NCI-H446 treated with DMSO at 0.1 percent for 48 hours (cell line): Measurements from ENCODE around the gene CADPS.

ENCODE experiments used
- DNase-seq: peaks from one replicate; lab custom pipeline; 2025; lab: John Stamatoyannopoulos, UW

CADPS gene

DNA sequence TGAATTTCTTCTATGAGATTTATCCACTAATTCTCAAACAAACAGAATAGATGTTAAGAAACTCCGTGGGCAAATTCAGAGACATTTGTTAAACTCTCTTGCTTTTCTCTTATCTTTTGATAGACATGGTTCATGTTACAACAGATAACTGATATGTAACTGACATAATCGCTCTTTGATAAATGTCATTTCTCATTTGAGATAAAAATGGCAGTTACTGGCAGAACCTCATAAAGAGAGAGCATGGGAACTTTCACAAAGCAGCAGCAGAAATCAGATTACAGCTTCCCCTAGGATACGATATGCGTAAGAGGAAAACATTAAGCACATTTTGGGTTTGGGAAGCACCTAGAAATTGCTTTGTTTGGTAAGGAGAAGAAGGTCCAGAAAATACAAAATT is 126.1 kb downstream of the CADPS start:
- DNase-seq: no peak

DNA sequence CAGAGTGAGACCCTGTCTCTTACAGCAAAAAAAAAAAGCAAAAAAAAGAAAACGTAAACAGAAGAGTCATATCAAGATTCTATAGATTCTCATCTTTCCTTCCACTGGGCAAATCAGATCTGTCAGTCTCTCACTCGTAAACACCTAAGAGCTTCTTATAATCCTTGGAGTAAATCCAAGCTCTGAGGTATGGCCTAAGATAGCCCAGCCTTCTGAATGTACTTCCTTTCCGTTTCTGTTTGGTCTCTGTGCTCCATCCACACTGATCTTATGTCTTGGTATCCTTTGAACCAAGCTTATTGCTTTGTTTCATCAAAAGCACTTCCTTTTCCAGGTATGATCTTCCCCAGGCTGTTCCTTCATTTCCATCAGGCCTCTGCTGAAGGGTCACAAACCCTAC is 137.8 kb downstream of the CADPS start:
- DNase-seq: no peak

DNA sequence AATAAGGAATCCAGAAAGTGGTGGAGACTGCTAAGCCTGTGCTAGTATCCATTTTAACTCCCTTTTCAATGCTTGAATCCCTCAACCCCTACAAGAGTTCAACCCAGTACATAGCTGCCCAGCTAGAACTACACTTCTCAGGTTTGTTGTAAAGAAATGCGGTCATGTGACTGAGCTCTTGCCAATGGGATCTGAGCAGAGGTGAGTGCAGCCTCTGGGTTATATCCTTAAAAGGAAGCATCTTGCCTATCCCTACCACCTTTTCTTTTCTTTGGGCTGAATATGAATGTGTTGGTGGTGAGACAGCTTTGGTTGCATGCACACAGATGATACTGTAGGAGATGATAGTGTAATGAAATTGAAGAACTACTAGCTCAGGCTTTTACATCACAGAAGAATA is 139.7 kb downstream of the CADPS start:
- no peak for DNase-seq

DNA sequence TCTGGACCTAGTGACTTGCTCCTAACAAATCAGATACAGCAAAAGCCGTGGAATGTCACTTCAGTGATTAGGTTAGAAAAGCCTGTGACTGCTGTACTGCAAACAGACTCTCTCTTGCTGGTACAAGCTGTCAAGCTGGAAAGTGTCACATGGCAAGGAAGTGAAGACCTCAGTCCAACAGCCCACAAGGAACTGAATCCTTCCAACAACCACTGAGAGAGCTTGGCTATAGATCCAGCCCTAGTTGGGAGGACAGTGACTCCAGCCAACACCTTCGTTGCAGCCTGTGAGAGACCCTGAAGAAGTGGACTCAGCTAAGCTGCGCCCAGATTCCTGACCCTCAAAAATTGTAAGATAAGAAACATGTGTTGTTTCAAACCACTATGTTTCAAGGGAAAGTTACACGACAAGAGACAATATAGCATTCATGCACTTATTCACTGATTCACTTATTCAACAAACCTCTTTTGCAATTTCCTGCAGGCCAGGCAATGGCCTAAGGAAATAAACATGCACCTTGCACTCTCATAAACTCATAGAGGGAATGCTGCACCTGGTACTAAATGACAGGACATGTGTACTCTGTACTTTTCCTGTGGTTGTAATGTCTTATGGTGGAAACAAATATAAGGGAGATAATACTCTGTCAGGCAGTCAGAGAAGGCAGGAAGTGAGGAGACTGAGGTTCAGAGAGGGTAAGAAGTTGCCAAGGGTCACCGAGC is 142.9 kb downstream of the CADPS start:
- DNase-seq: no peak

DNA sequence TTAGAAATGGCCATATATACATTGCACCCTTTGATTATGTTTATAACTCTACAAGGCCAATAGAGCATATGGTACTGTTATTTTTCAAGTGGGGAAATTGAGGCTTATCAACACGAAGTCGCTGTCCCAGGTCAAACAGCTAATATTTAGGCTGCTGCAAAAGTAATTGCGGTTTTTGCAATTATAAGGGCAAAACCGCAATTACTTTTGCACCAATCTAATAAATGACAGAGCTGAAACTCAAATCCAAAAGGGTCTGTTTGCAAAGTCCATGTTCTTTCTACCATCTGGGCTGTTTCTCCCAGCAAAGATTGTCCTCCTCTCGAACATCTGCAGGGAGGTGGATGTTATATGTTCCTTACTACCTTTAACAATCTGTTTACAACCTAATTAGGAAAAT is 147.2 kb downstream of the CADPS start:
- DNase-seq: no peak

DNA sequence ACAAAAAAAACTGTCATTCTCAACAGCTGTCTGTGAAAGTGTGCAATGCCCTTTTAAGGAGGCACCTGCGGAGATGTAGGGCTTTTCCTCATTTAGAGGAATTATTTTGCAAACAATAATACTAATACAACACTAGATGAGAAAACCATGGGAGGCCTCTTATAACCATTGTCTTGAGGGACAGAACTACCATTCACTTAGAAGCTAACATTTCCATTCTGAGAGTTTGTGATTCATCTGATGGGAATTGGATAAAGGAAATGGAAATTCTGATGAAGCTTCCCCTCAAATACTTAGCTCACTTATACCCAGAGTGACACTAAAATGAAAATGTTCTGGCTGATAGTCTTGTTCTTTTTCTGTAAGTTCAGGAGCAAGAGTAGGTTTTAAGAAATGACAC is 147.7 kb downstream of the CADPS start:
- no peak for DNase-seq

DNA sequence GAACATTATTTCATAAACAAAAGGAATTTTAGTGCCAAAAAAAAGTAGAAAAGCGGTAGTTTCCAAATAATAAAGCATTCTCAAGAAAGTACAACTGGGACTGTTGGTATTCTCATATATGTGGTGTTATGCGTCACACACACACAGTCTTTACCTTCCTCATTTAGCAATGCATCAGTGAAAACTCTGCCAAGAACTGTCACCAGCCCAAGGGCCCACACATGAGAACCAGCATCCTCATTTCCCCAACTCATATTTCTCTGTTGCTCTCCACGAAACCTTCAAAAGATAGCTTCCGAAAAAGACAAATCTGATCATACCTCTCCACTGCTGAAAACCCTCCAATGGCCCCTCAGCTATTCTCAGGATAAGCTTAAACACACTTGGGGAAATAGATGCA is 150.7 kb downstream of the CADPS start:
- no peak for DNase-seq

DNA sequence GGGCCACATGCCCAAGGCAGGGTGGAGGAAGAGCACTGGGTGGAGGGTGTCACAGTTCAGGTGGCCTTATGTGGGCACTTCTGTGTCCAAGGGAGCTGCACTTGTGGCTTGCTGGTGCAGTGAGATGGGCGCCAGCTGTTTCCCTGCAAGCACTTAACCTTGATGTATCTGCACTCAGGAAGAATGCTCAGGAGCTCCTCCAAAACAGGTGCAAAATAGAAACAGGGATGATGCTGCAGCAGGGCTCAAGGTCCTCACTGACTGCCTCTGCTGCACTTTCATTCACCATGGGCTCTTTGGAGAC is 151.3 kb downstream of the CADPS start:
- no peak for DNase-seq

DNA sequence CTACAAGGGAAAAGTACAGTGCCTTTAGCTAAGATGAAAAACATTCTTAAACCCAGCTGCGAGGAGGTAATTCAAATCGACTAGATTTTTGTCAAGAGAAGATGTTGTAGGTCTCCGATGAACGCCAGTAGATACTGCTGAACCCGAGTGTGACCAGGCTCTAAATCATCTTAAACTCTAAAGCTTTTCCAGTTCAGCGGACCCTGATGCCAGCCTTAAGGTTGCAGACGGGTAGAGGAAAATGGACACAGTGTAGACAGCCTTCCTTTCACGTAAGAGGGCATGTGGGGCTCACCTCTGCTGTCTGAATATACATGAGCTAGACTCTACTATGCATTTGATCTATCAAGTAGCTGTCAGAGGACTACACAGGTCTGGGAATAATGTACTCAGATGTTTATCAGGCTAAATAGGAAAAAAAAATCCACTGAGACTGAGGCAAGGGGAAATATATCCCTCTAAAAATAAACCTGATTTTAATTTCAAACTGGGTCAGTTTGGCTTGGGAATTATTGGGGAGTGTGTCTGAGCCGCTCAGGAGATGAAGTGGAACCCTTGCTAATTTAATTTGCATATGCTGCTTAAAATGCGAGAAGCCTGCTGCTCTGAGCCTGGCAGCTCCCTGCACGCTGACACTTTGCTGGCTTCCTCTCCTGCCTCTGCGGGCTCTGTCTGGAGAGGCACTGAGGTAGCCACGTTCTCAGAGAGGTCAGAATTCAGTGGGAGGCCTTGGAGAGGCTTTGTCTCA is 151.9 kb downstream of the CADPS start:
- no peak for DNase-seq

DNA sequence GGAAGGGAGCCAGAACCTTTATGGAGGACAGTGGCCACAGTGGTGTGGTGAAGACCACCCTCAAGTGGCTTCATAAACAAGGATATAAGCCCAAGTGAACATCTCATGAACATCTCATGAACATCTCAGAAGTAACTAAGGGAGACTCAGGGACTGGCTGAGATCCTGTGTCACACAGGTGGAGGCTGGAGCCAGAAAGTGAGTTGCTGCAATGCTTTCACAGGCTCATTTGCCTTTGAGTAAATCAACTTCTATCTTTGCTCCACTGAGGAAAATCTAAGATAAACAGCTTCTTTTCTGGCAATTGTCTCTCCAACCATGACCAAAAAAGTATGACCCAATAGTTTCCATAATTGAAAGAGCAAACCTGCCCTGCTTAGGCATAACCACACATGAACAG is 152.9 kb downstream of the CADPS start:
- DNase-seq: no peak

DNA sequence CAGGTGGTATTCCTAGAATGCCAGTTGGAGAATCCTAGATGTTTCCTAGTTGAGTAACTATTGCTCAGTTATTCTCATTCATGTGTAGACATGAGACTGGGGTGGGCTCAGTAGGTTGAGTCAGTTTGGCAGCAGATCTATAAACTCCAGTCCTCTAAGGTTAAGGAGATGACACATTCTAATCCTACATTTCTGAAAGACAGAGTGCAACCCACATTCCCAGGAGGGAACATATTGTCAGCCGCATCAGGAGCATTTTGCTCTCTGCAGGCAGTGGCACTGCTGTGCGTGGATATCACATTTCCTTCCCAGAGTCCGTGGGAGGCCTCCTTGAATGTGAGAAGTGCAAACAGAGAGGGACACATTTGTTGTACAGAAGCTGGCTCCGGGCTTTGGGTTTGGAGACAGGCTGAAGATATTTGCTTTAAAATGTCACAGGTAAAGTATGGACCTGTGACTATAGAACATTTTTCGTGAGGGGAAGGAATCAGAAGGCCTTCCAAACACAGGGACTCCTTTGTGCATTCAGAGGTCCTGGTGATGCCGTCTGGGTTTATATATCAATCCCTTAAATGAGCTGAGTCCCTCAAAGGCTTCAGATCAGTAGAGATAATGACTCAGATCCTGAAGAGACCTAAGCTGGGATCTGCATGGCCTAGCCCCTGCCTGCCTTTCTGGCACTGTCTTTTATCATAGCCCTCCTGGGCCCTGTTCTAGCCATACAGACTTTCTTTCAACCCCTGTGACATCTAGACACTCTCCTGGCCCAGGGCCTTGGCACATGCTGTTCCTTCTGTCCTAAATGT is 156.5 kb downstream of the CADPS start:
- DNase-seq: no peak

DNA sequence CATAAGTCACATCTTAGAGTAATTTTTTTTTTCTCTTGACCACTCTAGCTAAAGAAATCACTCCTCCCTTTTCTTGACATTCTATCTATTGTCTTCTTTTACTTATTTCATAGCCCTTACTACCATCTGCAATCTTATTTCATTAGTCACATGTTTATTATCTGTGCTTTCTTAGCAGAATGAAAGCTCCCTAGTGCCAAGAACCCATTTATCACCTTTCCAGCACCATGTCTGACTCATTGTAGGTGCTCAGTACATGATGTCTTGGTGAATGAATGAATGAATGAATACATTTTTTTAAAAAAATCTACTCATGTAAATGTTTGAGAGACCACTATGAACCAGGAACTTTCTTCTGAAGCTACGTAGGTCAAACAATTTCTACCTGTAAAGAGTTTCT is 157.2 kb downstream of the CADPS start:
- DNase-seq: no peak

DNA sequence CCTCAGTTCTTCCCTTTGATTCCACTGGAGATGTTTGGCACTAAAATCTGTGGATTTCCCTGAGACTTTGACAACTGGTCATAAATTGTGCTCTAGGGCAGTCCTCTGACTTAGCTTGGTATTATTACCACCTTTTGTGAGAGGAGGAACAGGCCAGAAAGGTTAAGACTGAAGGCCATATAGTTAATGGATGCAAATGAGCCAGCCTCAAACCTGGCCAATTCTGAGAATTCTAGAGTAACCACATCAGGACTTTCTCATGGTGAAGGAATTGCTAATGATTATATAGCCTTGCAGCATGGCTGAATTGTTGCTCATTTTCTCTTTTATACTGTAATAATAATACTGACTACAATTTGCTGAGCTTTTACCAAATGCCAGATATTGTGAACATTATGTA is 162.5 kb downstream of the CADPS start:
- DNase-seq: no peak

DNA sequence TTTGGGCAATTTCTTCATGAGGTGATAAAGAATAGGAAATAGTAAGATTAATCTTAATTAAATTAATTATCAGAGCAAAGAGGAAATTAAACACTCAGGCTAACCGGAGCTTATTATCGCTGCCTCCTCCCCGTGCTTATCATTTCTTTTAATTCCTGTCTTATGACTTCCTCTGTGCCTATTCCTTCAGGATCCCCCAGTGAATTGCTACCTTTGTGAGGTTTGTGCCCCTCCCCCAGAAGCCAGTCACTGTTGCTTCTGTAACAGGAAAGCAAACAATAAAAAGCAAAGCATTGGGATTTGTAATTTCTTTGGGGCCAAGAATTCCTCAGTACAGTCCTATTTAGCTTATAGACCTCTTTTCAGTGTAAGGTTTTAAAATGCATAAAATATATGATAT is 164.5 kb downstream of the CADPS start:
- no peak for DNase-seq

DNA sequence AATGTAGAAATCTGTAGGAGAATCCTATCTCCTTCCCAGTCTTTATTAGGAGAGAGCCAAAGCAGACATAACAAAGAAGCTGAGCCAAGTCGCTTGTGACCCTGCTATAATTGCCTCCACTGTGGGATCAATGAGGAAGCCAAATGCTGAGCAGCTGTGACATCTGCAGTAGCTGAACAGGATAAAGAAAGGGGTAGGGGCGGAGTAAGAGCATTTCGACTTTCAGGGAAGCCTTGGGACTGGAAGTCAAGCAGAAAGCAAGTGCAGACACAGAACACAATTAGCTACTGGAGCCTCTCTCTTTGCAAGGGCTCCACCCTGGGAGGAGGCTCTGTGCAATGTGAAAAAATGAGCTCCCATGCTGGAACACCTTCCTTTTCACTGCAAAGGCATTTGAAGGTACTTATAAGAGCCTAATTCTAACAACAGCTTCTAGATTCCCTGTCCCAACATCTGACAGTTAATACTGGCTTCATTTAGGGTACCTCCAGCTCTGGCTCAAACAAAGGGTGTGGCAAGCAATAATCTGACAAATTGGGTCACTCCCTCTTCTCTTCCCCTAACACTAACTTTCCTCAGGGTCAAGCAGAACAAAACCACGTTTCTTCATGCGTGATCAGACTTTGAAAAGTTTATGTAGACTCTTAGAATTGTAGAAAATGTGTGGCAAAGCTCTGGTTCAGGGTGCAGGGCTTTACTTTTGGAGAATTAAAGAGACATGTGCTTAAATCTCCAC is 166.4 kb downstream of the CADPS start:
- no peak for DNase-seq

DNA sequence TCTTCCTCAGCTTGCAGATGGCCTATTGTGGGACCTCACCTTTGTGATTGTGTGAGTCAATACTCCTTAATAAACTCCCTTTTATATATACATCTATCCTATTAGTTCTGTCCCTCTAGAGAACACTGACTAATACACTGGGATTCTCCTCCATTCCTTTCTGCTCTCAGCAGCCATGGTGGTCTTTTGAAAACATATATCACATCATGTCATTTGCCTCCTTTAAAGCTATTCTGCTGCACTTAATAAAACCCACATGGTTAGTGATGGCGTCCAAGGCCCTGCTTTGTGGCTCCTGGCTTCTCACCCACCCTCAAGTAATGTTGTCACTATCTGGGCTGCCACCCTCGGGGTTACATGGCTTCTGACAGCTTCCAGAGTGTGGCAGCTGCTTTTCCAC is 169.5 kb downstream of the CADPS start:
- no peak for DNase-seq

DNA sequence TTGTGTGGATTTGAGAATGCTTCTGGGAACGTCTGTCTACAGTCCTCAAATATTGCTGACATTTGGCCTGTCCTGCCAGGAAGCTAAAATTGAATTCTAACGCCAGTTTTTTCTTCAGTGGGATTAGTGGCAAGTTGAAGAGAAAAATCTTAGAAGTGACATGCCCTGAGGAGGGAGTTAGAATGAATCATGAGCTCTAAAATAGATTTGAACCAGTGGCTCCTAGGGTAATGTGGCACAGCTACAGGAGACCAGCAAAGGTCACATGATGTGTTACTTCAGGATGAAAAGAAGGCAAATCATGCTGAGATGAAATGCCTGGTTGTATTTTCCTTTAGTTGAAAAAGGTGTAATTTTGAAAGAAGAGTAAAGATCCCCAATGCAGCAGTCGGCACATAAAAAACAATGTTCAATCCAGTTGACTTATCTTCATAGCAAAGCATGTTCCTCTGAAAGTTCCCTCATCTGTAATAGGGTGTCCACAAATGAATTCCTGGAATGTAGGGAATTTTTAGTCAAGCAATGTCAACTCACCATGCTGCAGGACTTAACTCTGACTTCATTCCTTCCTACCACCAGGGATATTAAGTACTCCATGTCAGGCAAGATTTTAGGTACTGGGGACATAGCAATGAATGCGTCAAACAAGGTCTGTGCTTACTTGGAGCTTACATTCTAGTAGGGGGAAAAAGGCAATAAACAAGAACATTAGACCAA is 171.6 kb downstream of the CADPS start:
- no peak for DNase-seq

DNA sequence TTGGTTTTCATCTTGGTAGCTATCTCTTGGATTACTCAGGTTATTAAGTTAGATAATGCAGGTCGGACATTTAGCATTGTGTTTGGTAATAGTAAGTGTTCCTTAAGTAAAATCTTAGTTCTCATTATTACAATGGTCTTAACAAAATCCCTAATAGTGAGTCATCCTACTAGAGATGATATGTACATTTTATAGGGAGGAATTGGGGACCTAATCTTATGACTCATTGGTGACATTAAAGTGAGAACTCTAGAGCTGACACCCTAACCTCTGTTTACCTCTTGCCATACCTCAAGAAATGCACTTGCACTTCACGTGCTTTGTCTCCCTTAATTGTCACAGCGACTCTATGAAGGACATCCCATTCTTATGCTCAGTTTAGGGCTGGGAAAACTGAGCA is 174.9 kb downstream of the CADPS start:
- no peak for DNase-seq

DNA sequence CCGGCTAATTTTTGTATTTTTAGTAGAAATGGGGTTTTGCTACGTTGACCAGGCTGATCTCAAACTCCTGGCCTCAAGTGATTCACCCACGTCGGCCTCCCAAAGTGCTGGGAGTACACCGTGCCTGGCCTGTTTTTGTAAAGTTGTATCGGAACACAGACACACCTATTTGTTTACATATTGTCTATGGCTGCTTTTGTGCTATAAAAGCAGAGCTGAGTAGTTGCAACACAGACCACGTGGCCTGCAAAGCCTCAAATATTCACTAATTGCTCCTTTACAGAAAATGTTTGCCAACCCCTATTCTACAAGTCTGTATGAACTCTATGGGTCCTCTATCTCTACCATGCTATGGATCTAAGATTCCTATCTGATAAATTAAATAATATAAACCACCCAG is 175.5 kb downstream of the CADPS start:
- DNase-seq: no peak

DNA sequence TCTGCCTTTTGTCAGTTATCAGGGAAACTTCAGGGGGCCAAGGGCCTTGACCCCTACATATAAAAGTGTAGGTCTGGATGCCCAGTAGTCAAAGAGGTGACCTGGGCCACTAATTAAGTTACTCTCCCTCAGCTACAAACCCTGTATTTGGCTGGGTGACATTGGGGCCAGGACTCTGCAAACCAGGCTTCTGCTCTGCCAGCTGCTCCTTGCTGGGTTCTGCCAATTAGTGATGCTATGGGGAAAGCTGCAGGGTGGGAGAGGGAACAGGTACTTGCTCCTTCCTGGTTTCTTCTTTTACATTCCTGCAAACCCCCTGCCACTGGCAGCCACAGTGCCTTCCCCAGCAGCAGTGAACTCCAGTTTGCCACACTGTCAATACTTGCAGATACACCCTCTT is 179.2 kb downstream of the CADPS start:
- DNase-seq: no peak

DNA sequence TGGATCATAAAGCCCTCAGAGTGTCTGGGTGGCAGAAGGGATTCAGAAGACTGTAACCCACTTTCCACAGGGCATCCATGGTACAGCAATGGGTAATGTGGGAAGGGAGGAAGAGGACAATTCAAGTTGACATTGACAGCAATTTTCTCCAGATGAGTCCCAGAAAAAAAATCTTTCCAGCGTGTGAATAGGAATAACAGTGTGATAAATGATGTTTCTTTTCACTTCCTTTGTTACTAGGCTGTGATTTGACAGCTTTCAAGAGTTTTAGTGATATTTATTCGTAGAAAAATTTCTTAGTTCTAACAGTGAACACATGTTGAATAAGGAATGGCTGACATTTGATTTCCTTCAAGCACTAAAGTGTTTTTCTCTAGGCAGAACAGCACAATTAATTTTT is 186.4 kb downstream of the CADPS start:
- no peak for DNase-seq

DNA sequence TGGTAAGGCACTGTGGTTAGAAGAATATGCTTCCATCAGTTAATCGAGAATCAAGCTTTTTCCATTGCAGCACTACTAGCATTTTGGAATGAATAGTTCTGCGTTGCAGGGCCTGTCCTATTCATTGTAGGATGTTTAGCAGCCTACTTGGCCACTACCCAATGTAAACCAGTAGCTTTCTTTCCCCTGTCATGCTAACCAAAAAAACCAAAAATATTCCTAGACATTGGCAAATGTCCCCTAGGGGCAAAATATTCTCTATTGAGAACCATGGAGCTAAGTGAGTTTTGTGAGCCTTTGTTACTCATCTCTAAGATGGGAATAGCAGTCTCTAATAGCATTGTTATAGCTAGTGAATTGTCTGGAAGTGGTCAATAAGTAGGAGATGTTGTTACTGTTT is 187.2 kb downstream of the CADPS start:
- no peak for DNase-seq
